GM19452 (cell line): ENCODE data around the gene SYNPO.

ENCODE experiments used
- ATAC-seq: cut with Tn5 transposase; IDR thresholded peaks from one replicate; pipeline ENCODE4 v1.9.1; 2021; ENCODE audit not compliant: unreplicated experiment

SYNPO gene

DNA sequence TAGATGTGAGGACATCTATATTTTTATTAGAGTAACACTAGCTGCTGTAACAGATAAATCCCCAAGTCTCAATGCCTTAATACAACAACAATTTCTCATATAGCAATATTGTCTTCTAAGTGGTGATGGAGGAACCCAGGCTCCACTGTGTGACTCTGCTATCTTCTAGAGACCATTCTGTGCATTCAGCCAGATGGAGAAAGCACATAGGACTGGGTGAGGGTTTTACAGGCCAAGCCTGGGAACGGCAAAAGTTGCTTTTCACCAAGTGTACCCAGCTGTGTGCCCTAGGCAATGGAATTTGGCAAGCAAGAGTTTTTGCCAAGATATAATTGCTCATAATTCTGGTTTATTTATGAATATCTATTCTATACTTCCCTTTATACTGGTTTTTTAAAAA lies 48.7 kb downstream of the SYNPO start:
- ATAC-seq = no peak

DNA sequence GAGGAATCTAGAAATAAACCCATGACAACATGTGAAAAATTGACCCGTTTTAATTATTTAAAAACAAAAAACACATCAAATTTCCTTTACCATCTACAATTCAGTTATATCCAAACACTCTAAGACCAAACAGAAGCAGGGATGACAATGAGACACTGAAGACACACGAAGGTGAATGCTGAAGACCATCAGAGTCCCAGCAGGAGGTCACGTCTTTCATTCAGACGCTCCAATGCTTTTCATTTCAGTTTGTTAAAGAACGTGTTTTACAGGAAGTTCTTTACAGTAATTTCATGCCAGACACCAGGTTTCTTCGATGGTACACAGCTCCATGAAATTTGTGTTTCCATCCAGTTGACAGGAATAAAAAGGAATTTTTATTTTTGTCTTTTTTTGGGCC lies 50.3 kb downstream of the SYNPO start:
- ATAC-seq = no peak

DNA sequence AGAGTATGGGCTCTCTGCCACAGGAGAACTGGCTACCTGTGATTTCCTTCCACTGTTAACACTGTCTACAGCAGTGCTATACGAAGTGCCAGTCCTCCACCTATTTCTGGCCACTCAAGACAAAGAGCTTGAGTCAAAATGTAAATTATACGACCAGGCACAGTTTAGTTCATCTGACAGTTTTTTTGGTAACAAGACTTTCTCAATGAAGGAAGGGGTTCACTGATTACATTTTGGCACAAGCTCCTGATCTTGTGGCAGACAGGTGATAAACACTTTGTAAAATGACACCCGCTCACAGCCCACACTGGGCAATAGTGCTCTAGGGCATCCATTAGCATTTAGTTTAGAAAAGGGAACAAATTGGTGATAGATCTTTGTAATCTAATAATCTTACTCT lies 51.8 kb downstream of the SYNPO start:
- ATAC-seq = no peak

DNA sequence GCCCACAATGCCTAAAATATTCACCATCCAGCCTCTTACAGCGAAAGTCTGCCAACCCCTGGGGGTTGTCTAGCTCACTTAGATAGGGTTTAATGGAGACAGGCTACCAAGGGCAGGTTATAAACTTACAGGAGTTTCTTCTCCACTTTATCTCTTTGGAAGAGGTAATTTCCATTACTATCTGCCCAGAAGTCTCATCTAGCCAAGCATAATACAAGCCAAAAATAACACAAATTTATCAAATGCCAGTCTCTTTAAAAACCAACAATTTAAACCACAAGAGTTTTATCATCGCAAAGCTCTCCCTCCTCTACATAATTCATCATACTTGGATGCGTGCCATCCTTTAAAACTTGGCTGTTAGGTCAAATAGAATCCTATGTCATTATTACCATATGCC lies 54.2 kb downstream of the SYNPO start:
- no peak for ATAC-seq

DNA sequence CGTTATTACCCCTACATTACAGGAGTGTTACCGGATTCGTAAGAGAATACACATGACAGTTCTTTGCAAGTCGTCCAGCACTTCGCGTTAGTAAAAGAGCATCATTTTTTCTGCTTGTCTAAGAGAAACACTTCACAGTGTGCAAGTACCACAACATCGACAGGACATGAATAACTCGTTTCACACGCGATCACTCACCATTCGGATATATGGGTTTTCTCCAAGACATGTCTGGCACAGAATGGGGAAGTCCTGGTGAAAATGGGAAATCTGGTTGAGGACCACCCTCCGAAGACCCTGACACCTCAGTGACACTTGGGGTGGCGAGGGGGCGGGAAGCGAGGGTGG lies 59.8 kb downstream of the SYNPO start:
- peak; percentile 3 for ATAC-seq

DNA sequence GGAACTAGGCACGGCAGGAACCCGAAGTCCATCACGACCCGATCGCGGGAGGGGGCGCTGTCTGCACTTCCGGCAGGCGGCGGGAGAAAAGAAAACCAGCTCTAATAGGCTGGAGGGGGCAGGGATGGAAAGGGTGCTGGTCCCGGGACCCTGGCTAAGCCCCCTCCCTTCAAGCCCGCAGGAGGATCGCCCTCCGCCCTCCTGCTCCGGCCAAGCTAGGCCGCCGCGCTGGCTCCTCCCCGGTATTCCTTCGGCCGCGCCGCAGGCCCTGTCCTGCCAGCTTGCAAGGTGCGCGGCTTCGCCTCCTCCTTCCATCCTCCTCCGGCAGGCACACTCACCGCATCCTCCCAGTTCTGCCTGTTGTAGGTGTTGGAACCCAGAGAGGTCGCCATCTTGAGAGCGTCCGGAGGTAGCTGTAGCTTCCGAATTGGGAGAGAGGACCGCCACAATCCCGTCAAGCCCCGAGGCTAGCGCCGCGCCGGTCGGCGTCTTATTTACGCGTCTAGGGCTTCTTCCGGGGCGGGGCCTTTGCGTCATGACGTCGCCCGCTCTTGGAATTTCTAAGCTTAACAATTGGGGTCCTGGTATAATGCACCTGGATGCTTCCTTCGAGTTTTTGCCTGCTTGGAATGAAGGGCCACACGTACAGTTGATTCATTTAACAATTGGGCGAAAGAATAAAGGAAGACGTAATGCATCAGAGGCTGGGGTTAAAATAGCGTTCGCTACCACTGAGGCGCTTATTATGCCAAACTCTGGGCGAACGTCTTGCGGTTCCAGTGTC lies 60.3 kb downstream of the SYNPO start, which contains the start of gene RBM22:
Gene RBM22, minus strand, starts transcription at position 469 of the 784 bp plus-strand sequence. Its CDS starts 77 bp downstream, at position 392.
- ATAC-seq = peak; percentile 96

DNA sequence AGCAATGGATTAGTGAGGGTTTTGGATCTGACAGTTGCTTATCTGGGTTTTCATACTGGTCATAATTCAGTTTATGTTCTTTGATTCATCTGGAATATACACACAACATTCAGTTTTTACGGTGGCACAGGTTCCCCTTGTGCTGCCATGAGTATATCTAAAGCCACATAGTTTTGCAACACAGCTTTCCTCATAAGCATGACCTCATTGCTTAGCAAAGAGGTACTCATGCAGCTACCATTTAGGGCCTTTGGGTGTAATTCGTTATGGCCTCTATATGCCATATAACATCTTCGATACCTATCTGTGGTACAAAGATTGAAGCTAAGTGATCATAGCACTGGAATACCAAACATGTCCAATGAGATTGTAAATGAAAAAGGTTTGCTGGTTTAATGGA lies 63.3 kb downstream of the SYNPO start:
- no peak for ATAC-seq

DNA sequence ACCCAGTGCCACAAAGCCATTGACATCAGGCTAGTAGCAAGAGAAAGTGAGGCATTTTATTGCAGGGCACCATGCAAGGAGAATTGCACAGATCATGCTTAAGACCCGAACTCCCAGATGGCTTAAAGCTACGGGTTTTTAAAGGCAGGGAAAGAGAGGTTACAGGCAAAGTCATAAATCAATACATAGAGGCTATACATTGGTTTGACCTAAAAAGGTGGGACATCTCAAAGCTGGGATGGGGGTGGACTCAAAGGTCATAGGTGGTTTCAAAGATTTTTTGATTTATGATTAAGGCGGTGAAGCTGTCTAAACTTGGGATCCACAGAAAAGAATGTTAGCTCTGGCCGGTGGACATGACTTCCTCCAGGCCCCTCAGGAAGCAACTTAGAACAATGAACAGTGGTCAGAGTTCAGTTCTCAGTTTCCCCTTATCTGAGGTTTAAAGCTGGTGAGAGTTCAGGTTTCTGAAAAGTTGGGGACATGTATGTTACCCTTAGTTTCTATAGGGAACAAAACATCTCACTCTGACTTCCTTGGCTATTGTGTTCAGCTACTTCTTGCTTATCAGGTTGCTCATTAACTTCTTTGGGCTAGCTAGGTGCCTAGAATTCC lies 66.4 kb downstream of the SYNPO start:
- no peak for ATAC-seq
